Cardiac fibroblast (primary cell): Measurements from ENCODE around the gene PANK1.

ENCODE experiments used
- DNase-seq, 2 donors: peaks; one replicate each; pipeline versions ENCODE4 v3.0.0 to v3.0.0-alpha.2; 2010; ENCODE audit warnings: low read depth in 2 of 2
- H3K4me3 ChIP-seq, 2 donors: replicated peaks in 1 of 2; 1 replicate in 1 of 2; 2 replicates in 1 of 2; pipeline ENCODE4 v1.5.1; 2011; ENCODE audit warnings: low read depth in 2 of 2, low read length in 2 of 2, mild to moderate bottlenecking in 2 of 2, moderate library complexity in 1 of 2
- CTCF ChIP-seq: IDR thresholded peaks from one replicate; pipeline ENCODE4 v1.5.1; 2011; ENCODE audit warnings: low read depth, mild to moderate bottlenecking, low read length, inconsistent platforms

Gene PANK1

GRCh38 chr10:89644967-89645741 lies at the start of gene PANK1:
PANK1 (minus strand) TSS chr10:89645242; CDS start chr10:89644891, 351 bp downstream.
- DNase-seq: peak; percentile 79 to 82
- no peak for TF ChIP-seq CTCF
- peak within 1 kb of the TSS; percentile 69 to 73 for H3K4me3 ChIP-seq

GRCh38 chr10:89693176-89693575 lies 48.1 kb upstream of the PANK1 start:
- no peak for DNase-seq
- H3K4me3 ChIP-seq: no peak overlapping the region
- no peak for TF ChIP-seq CTCF

- DNase-seq: no peak
- no peak for TF ChIP-seq CTCF
- no peak overlapping the region for H3K4me3 ChIP-seq
Observed at GRCh38 chr10:89692416-89692815, 47.4 kb upstream of the PANK1 start.

GRCh38 chr10:89690027-89690426 lies 45.0 kb upstream of the PANK1 start:
- no peak for DNase-seq
- no peak overlapping the region for H3K4me3 ChIP-seq
- TF ChIP-seq CTCF: no peak

- no peak for TF ChIP-seq CTCF
- H3K4me3 ChIP-seq: no peak overlapping the region
- DNase-seq: no peak
Observed at GRCh38 chr10:89685936-89686335, 40.9 kb upstream of the PANK1 start.

- no peak overlapping the region for H3K4me3 ChIP-seq
- no peak for TF ChIP-seq CTCF
- peak; percentile 47 to 74 for DNase-seq
Observed at GRCh38 chr10:89684604-89685003, 39.6 kb upstream of the PANK1 start.

- DNase-seq: no peak
- H3K4me3 ChIP-seq: no peak overlapping the region
- no peak for TF ChIP-seq CTCF
Observed at GRCh38 chr10:89683883-89684282, 38.8 kb upstream of the PANK1 start.
